ENCODE measurements around the gene CNOT6. TPM values are rescaled to one million over a fixed set of nuclear protein-coding genes. Genes with fewer than 3 reads are reported as not detected.

Gene CNOT6
- total RNA-seq, 1 donor from 2014 or later: 26.6 TPM

GRCh38 chr5:180590543-180591310 lies 96.5 kb downstream of the CNOT6 start:
- Histone ChIP-seq H3K27me3 (ENCODE audit: control insufficient read depth, insufficient read depth, low read length) (peaks cover 10% of the 10 kb centered on the region), H3K4me3 (ENCODE audit: low read depth, low read length) (no peak overlapping the region), H3K36me3 (ENCODE audit: control insufficient read depth, insufficient read depth, low read length) (no peaks in the 10 kb centered on the region)
- no peak for DNase-seq (ENCODE audit: low read depth)
- TF ChIP-seq, protein P1, sequence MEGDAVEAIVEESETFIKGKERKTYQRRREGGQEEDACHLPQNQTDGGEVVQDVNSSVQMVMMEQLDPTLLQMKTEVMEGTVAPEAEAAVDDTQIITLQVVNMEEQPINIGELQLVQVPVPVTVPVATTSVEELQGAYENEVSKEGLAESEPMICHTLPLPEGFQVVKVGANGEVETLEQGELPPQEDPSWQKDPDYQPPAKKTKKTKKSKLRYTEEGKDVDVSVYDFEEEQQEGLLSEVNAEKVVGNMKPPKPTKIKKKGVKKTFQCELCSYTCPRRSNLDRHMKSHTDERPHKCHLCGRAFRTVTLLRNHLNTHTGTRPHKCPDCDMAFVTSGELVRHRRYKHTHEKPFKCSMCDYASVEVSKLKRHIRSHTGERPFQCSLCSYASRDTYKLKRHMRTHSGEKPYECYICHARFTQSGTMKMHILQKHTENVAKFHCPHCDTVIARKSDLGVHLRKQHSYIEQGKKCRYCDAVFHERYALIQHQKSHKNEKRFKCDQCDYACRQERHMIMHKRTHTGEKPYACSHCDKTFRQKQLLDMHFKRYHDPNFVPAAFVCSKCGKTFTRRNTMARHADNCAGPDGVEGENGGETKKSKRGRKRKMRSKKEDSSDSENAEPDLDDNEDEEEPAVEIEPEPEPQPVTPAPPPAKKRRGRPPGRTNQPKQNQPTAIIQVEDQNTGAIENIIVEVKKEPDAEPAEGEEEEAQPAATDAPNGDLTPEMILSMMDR (IDR thresholded peaks at IDR 0.05; ENCODE audit: insufficient read depth, low read length, severe bottlenecking): no peak
- no peak for FAIRE-seq

GRCh38 chr5:180591311-180591887 lies 97.2 kb downstream of the CNOT6 start, which contains the start of gene SCGB3A1:
Gene SCGB3A1, minus strand, starts transcription at chr5:180591499. Its CDS starts 37 bp downstream, at chr5:180591462.
- DNase-seq (ENCODE audit: low read depth): no peak
- H3K36me3 ChIP-seq (ENCODE audit: control insufficient read depth, insufficient read depth, low read length): no peaks in the 10 kb centered on the region
- no peak within 1 kb of the TSS for H3K4me3 ChIP-seq (ENCODE audit: low read depth, low read length)
- TF ChIP-seq, protein P1 (IDR thresholded peaks at IDR 0.05; ENCODE audit: insufficient read depth, low read length, severe bottlenecking): no peak
- FAIRE-seq: no peak
- H3K27me3 ChIP-seq (ENCODE audit: control insufficient read depth, insufficient read depth, low read length): peaks cover 10% of the 10 kb centered on the region

- no peak for FAIRE-seq
- Histone ChIP-seq H3K4me3 (ENCODE audit: low read depth, low read length) (no peak overlapping the region), H3K36me3 (ENCODE audit: control insufficient read depth, insufficient read depth, low read length) (no peaks in the 10 kb centered on the region), H3K27me3 (ENCODE audit: control insufficient read depth, insufficient read depth, low read length) (peaks cover 10% of the 10 kb centered on the region)
- no peak for DNase-seq (ENCODE audit: low read depth)
- TF ChIP-seq, protein P1 (IDR thresholded peaks at IDR 0.05; ENCODE audit: insufficient read depth, low read length, severe bottlenecking): no peak
Observed at GRCh38 chr5:180592176-180592575, 98.0 kb downstream of the CNOT6 start.

GRCh38 chr5:180593446-180594206 lies 99.4 kb downstream of the CNOT6 start:
- TF ChIP-seq, protein P1 (IDR thresholded peaks at IDR 0.05; ENCODE audit: insufficient read depth, low read length, severe bottlenecking): no peak
- H3K27me3 ChIP-seq (ENCODE audit: control insufficient read depth, insufficient read depth, low read length): peaks cover 10% of the 10 kb centered on the region
- no peak for FAIRE-seq

GRCh38 chr5:180594311-180595045 lies 100.3 kb downstream of the CNOT6 start:
- Histone ChIP-seq H3K4me3 (ENCODE audit: low read depth, low read length) (no peak overlapping the region), H3K27me3 (ENCODE audit: control insufficient read depth, insufficient read depth, low read length) (peaks cover 10% of the 10 kb centered on the region), H3K36me3 (ENCODE audit: control insufficient read depth, insufficient read depth, low read length) (no peaks in the 10 kb centered on the region)
- TF ChIP-seq, protein P1 (IDR thresholded peaks at IDR 0.05; ENCODE audit: insufficient read depth, low read length, severe bottlenecking): no peak
- FAIRE-seq (no peak), DNase-seq (ENCODE audit: low read depth) (no peak)

More at GRCh38 chr5:180593446-180594206, 99.4 kb downstream of the CNOT6 start:
- no peak for DNase-seq (ENCODE audit: low read depth)
- H3K4me3 ChIP-seq (ENCODE audit: low read depth, low read length): no peak overlapping the region
- no peaks in the 10 kb centered on the region for H3K36me3 ChIP-seq (ENCODE audit: control insufficient read depth, insufficient read depth, low read length)
